Stimulated activated CD4-positive, alpha-beta T cell treated with anti-CD3 and anti-CD28 coated beads, Interleukin-15, amount 100 ng/mL, for 48 hours (primary cell): ENCODE data around the gene NTF3.

ENCODE experiments used
- DNase-seq, 2 donors: peaks; one replicate each; pipeline ENCODE4 v3.0.0-alpha.2; 2020; ENCODE audit warnings: low read depth in 2 of 2

The NTF3 gene

DNA sequence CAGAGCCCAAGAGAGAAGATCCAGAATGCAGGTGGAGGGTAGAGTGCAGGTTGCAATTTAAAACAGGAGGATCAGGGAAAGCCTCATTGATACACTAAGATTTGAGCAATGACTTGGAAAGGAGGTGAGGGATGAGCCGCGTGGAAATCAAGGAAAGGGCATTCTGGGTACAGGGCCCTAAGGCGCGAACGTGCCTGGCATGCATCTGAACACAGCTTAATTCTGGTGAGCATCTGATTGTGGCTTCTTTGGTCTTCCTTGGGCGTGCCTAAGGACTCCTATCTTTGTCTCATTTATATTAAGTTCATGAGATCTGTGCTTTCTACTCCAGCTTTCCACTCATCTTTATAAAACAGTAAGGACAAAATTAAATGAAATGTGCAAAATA lies 79.3 kb downstream of the NTF3 start:
- DNase-seq = no peak

DNA sequence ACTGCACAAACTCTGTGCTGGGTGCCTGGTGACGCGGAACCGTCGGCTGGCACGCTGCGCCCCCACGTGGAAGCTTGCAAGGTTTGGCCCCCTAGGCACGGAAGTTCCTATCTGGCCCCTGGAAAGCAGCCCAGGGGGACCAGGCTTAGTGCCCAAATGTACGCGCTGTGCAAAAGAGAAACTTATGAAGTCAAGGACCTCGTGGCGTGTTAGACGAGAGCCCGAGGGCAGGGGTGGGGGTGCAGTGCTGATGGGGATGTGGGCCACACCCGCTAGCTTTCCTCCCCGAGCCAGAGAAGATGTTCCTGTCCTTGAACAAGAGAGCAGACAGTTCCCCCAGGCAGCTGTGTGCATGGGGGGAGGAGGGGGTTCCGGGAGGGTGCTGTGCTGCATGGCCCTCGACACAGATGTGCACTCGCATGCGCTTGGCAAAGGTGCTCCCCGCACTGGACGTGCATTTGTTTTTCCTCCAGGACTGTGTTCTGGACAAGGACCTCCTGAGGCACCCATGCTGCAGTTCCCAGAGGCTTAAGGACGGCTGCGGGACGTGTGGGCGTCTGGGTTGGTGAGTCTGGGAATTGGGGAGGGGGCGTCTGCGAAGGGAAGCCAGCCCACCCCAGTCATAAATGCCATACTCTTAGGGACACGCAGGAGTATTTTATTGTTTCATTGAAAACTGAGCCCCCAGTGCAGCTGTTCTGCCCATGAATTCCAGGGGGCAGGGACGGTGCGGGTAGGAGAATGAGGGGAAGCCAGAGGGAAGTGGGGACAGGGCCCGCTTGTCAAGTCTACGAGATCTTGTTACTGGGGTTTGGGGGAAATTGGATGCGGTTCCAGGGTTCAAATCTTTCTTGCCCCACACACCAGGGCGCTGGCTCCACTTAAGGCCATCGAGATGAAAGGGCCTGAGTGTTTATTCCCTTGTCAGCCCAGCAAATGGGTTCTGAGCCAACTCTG lies 80.0 kb downstream of the NTF3 start:
- DNase-seq = no peak

DNA sequence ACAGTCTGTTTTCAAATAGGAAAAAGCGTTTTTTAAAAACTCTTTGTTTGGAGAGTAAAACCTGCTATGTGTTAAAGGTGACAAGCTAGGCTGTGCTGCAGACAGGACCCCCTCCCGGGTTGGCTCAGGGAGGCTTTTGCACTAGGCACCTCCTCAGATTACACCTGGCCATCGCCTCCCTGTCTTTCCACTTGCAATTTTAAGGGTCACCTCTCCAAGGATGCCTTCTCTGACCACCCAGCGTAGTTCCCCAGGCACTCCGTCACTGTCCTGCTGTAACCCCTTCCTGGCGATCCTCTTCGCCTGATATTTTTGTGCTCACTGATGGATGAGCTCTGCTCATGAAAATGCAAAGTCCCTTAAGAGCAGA lies 80.7 kb downstream of the NTF3 start:
- no peak for DNase-seq

DNA sequence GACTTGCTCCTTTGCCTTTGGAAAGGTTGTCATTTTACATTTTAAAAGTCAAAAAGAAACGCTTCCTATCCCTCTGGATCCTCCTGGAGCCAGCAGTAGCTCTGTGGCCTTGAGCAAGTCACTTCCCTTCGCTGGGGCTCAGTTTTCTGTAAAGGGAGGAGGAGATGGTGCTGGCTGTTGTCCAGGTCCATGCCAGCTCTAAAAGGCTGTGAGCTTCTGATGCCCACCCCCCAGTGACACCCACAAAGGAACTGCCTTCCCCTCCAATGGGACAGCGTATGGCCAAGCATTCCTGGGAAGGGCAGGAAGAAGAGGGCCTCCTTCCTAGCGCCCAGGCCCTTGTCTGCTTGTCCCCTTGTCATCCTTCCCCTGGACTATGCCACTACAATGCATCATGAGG lies 81.5 kb downstream of the NTF3 start:
- DNase-seq = no peak

DNA sequence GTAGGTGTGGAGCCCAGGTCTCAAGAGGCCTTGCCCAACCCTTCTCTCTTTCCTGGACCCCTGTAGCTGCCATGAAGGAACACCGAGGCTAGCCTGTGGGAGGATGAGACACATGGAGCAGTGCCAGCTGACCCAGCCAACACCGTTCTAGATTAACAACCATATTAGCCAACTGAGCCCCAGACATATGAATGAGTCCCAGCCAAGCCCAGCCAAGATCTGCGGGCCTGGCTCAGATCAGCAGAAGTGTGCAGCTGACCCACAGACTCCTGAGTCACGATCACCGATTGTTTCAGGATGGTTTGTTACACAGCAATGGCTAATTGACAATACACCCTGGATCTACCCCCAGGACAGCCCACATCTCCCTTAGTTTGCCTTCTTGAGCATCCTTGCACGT lies 82.1 kb downstream of the NTF3 start:
- DNase-seq = no peak

DNA sequence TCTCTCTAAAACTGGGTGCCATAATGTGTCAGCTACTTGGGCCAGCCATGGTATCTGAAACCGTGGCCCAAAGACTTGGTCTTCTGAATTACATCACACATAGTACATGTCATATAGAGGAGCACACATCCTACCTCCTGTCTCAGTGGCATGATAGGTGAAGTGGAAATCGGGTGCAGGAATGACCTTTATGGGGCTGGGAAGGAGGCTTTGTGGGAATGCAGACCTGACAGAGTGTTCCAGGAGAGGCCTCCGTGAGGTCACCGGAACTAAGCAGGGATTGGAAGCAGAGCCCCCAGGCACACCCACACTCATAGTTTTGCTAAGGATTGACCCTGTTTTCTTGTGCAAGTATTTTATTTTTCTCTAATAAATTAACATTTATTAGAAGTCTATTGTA lies 82.6 kb downstream of the NTF3 start:
- no peak for DNase-seq

DNA sequence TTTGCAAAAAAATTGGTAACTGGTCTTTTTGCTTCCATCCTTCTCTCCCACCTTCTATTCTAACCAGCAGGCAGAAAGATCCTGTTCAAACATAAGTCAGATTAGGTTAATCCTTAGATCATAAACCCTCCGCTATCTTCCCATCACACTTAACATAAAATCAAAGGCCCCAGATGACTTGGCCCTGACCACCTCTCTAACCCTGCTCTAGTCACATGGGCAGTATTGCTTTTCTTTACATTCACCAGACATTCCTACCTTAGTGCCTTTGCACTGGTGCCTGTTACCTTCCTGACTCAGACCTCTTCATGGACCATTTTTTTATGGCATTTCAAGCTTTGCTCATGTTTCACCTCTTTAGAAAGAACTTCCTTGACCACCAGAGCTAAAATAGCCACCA lies 83.5 kb downstream of the NTF3 start:
- no peak for DNase-seq

DNA sequence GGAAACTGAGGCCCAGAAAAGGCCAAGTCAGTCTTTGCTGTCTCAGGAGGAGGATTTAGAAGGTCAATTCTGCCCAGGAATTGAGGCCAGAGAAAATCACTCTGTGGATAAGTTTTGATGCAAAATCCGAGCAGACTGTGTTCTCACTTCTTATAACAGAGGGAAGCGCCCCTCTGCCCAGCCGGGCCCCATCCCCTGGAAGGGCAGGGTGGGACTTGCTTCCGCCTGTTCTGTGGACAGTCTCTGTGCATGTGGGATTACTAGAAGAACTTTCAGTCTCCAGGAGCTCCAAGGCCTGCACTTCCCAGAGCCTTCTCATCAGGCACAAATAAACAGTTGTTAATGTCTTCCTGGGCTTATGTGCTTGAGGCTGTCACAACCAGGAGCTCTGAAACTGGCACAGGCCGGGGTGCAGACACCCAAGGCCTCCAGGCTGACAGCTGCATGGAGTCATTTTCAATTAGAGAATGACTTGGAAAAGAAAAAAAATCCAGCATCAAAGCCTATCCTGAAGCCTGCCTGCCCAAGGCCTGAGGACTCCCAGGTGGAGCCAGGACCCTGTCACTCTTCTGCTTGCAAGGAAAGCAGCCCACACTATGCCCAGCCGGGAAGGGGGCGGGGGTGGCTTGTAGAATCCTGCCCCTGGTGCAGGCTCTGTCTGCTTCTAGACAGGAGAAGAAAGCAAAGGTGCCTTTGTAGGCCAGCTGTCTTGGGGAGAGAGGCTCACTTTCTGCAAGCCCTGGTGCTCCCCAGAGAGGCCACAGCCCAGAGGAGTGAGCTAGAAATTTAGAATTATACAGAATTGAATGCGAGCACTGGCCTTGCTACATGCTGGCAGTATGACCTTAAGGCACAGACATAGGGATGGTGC lies 84.7 kb downstream of the NTF3 start:
- no peak for DNase-seq

DNA sequence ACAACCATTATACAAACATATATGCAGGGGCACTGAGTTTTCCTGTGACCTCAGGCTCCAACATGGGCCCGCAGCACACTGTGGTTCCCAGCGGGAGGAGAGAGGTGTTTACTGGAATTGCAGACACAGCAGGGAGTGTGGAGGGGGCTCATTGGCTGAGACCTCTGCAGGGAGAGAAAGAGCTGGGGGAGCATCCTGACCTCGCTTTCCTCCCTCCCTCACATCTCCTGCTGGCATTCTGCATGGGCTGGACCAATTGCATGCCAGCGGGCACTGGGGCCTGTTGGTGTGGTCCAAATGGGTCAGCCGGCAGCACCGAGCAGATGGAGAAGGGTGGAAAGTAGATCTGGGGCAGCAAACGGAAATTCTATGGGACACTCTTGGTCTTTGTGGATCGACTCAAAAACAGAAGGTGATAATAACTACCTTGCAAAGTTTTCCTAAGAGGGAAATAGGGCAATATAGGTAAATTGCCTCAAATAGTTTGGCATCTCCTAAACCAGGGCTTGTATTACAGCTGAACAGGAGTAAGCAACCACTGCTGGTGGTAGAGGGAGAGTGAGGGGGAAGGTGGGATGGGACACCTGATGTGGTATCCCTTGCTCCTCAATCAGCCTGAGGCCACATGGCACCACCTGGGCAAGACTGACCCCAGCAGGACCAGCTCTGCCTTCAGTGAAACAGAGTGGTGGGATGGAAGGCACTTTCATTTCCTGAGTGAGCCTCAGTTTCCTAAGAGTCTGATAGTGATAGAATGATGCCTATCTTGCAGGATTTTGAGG lies 86.9 kb downstream of the NTF3 start:
- DNase-seq = no peak

DNA sequence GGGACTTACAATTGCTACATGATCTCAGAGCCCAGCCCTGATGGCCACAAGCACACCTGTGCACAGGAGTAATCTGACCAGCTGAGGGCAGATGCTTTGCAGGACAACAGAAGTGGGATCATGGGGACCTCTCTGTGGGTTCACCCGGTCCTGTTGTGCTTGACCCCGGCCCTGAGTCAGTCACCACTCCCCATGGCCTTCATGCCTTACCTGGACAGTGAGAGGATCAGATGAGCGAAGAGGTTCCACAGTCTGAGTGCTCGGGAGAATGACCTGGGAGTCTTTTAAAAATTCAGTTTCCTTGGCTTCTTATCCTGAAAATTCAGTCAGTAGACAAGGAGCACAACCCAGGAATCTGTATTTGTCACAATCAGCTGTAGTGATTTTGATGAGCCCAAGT lies 88.1 kb downstream of the NTF3 start:
- no peak for DNase-seq

DNA sequence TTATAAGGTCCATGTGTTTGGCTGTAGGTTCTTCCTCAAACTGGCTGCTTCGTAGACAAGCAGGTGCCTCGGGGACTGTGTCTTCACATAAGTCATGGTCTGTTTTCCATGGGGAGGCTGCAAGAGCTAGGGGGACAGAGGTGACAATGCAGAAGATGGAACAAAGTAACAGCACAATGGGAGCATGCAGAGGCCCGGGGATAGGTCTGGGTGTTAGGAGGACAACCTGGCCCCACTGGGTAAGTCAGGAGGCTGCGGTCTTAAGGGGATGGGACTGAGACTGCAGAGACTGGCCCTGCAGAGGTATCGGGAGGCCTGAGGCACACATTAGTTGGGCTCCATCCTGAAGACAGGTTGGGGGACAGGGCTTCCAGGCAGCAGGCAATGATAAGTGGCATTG lies 88.9 kb downstream of the NTF3 start:
- DNase-seq = no peak

DNA sequence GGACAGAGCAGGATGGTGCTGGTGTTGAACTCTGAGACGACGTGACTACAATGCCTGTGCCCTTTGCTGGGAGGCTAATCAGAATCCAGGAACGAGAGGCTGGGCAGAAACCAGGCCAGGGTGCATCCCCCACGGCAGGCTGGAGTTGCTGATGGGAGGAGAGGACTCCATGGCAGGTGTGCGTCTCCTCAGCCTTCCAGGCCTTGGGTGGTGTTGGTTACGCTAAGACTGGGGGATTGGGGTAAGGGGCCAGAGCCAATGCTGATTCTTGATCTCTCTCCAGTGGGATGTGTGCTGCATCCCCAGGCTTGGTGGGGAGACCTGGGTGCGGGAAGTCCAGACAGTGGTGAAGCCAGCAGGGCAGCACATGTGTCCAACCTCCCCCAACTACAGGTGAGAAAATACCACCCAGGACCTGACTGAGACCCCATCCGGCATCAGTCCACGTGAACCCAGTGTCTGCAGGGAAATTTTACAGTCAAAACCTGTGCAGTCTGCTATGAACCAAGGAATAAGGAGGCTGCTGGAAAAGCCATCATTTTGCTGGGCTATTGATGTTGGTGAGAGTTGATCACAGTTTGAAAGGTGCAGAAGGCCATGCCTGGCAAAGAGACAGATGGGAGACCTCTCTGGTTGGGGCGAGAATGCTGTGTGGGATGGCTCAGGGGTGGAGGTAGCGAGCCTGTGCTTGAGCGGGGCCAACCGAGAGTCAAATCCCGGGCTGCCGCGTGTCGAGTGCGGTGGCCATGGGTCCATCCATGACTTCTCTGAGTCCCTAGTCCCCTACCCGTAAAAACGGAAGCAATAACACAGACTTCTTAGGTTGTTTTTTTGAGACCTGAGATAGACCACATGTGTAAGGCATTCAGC lies 89.8 kb downstream of the NTF3 start:
- no peak for DNase-seq

DNA sequence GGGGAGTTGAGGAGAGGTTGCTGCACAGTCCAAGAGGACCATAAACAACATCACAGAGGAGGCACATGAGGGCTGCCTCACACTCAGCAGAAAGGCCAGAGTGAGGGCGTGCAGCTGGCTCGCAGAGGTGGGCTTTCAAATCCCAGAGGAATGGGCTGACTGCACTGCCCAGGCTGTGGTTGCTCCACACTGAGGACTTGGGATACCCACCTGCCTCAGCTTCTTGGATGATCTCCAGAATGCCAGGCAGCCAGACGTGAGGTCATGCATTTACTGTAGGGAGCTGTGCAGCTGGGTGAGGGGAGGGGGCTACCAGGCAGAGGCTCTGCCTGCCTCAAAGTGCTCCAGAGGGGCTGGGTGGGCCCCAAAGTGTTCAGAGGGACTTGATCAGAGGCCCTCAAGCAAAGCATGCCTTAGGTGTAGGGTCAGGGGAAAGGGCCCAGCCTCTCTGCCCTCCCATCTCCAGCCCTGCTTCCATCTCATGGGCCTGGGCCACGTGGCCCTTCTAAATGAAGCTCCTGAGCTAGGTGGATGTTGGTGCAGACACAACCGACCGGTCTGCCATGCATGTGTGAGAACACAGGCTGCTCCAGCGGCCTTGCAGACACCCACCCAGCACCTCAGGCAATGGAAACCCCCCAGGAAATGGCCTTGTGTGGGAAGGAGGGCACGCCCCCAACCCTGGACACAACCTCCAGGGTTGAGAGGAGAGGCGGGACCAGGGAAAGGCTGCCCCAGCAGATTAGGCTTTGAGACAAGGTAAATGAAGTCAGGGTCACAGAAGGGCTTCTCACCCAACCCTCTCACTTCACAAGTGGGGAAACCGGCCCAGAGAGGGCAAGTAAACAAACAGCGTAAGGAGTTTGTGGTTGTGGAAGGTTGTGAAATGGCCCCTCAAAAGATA lies 90.8 kb downstream of the NTF3 start:
- DNase-seq = no peak

DNA sequence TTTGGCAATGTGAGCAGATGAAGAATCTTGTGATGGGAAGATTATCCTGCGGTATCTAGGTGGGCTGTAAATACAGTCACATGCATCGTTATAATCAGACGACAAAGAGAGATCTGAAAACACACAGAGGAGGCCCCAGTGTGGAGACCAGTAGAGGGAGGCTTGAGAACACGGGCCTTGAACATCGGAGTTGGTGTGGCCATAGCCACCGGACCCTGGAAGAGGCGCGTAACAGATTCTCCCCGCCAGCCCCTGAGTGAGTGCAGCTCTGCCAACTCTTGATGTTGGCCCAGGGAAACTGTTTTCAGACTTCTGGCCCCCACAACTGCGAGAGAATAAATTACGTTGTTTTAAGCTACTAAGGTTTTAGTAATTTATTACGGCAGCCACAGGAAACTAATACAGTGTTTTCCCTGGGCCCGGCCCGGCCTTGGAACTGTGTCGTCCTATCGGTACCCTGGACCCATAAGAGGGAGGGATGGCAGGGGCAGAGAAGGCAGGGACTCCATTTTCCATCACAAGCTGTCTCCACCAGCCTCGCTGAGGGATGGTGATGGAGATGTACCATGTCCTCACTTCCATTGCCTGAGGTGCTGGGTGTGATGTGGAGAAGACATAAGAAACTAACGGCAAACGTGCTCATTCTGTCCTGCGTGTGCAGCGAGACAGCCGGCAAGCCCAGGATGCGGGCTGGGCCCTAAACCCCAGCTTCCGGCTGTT lies 91.6 kb downstream of the NTF3 start:
- DNase-seq = no peak

DNA sequence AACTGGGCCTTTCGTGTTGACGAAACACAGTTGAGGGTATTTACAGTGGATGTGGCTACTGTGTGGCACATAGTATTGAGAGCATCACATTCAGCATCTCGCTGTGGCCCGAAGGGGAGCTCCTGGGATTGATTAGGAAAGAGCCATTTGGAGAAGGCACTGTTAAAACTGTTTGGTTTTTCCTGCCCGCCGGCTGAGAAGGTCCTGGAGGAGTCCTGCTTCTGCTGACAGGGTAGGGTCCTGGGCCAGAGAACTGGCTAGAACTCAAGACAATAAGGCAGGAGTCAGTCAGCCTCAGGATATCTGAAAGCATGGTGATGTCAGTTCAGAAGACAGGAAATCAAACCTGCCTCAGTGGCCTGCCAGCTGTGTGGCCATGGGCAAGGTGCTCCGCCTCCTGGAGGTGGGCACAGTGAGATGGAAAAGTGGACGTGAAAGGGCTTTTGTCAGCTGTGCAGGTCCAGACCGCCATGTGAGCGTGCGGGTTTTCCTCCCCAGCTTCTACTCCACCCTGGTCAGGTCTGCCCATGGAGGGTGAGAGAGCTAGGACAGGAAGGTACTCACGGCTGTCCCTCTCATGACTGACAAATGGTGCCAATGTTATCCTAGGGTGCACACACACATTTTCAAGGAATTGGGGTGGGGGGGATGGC lies 92.3 kb downstream of the NTF3 start:
- no peak for DNase-seq

DNA sequence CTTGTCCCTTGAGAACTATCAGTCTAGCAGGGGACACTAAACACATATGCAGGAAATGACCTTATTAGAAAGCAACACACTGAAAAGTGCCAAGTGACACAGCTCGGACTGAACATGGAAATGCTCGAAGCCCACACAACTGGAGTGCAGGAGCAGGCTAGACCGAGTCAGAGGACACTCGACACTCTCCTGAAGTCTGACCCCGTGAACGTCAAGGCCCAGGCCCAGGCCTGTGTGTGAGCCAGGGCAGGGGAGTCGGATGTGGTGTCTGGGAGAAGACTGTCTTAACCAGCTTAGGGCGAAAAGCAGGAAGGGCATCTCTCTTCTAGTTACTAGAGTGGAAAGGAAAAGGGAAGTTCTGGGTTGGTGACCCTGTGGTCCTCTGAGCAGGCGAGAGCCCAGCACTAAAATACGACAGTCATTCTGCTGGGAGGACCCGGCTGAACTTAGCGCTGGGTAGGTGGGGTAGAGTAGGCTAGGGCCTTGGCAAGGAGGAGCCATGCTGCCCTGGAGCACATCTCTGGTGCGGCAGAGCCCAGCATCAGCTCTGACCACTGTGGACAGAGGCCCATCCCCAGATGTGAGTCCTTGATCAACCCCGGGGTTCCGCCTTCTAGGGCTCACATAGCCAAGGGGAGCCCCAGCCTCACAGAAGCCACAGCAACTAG lies 93.0 kb downstream of the NTF3 start:
- no peak for DNase-seq

DNA sequence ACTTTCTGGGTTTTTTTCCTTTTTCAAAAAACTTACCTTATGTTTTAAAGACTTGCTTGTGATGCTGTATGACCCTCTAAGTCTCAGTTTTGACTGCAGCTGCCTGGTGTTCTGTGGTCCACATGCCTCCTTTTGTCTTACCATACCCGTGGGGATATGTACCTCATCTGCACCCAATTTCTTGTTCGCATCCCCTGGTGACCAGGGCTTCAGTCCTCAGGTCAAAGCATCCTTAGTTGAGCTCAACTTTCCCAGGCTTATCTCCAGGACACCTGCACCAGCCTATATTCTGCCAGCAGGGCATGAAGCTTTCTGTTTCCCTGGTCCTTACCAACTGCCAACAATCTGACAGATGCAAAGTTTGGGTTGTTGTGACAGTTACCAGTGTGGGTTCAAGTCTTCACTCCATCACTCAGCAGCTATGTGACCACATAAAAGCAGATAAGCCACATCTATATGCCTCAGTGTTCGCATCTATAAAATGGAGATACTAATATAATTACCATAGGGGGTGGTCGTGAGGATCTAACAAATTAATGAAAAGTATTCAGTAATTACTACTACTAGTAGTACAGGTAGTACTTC lies 94.0 kb downstream of the NTF3 start:
- no peak for DNase-seq

DNA sequence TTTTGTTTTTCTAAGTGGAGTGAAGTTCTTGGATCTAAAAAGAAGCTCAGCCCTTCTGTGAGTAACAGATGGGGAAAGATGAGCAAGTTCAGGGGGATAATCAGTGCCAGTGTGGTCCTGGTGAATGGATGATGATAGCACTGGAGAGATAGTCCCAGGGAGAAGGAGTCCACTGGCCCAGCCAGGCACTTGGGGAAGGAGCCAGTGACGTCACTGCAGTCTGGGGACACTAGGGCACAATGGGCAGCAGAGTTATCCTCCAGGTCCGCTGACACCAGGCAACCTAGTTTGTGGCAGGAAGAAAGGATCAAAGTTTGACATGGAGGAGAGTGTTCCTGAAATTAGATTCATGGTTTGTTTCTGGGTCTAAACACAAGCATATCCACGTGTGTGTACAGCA lies 101.5 kb downstream of the NTF3 start:
- DNase-seq = no peak
